IgD-negative memory B cell (primary cell): ENCODE results near the gene FNDC11. TPM values are rescaled to one million over a fixed set of nuclear protein-coding genes. Genes with fewer than 3 reads are reported as not detected.
"Not testable (repeated sequence)": the region's sequence is repeated elsewhere in the genome, so short reads cannot be mapped to it uniquely, and the experiment has no call there.

Source experiments
- H3K27ac Mint-ChIP-seq, 3 donors: one replicate each; pipeline ENCODE4 v1.8.0; 2020 to 2022; ENCODE audit warnings: mild to moderate bottlenecking in 3 of 3, mixed read lengths in 3 of 3, moderate library complexity in 1 of 3
- H3K27me3 Mint-ChIP-seq: one replicate; pipeline ENCODE4 v1.8.0; 2021; ENCODE audit warnings: mixed read lengths
- H3K36me3 Mint-ChIP-seq: one replicate; pipeline ENCODE4 v1.8.0; 2020; ENCODE audit warnings: mild to moderate bottlenecking, mixed read lengths
- H3K4me1 Mint-ChIP-seq, 3 donors: one replicate each; pipeline ENCODE4 v1.8.0; 2020 to 2022; ENCODE audit warnings: mixed read lengths in 3 of 3, mild to moderate bottlenecking in 1 of 3
- H3K4me3 Mint-ChIP-seq, 4 donors: one replicate each; pipeline ENCODE4 v1.8.0; 2020 to 2022; ENCODE audit warnings: mild to moderate bottlenecking in 4 of 4, mixed read lengths in 4 of 4, moderate library complexity in 3 of 4
- H3K9me3 Mint-ChIP-seq, 3 donors: one replicate each; pipeline ENCODE4 v1.8.0; 2020 to 2021; ENCODE audit warnings: mixed read lengths in 3 of 3, mild to moderate bottlenecking in 1 of 3
- polyA plus RNA-seq: library from polyadenylated mRNA; unstranded; fragments of 300-500 nt; fragmentation: Illumina TruSeq; gene quantifications from one replicate; pipeline ENCODE4 v1.2.3, GENCODE V29; 2021

Gene FNDC11
- polyA plus RNA-seq, 1 donor from 2014 or later: 2.5 TPM

DNA sequence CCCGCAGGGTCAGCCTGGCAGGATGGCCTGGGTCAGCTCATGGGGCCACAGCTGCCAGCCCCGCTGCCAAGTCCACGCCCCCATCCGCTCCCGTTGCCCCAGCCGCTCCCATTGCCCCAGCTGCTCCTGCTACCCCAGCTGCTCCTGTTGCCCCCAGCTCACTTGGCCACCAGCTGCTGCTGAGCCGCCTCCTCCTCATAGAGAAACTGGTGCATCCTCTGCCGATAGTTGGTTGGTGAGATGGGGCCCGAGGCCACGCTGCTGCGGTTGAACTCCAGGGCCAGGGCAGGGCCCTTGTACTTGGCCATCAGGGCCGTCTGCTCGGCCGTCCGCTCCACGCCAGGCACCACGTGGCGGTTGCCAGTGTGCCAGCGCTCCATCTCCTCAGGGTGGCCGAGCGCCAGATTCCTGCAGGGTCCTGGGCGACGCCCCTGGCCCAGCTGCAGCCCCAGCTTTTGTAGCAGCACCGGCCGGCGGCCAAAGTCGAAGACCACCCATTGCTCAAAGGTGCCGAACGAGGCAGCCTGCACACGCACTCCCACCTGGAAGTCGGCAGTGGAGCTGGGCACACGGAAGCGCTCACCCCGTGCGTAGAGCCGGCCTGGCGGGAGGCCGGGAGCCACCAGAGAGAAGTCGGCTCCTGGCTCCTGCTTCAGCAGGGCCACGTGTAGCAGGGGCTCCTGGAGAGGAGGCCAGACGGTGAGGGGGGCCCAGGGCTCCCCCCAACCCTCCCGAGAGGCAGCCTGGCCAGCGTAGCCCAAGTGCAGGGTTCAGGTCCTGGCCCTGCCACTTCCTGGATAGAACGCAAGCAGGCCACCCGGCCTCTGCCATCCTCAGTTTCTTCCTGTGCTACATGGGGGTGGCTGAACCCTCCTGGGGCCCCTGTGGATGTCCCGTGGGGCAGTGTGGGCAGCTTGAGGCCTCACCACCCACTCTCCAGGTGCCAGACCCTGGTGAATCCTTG is 15.3 kb downstream of the FNDC11 start:
- Mint-ChIP-seq H3K9me3 (no peaks in the 10 kb centered on the region), H3K4me3 (peak overlapping the region; percentile 77 to 92 (median 82)), H3K36me3 (no peaks in the 10 kb centered on the region), H3K4me1 (peaks cover 0 to 22% (median 11%) of the 10 kb centered on the region in 3 donors), H3K27me3 (no peaks in the 10 kb centered on the region), H3K27ac (peak overlapping the region in 2 of 3 donors; percentile 63 to 90)

GRCh38 chr20:63570281-63571086 is 16.5 kb downstream of the FNDC11 start:
- H3K36me3 Mint-ChIP-seq: no peaks in the 10 kb centered on the region
- no peak overlapping the region for H3K27ac Mint-ChIP-seq
- no peaks in the 10 kb centered on the region for H3K9me3 Mint-ChIP-seq
- H3K4me1 Mint-ChIP-seq: peaks cover 0 to 22% (median 11%) of the 10 kb centered on the region in 3 donors
- H3K4me3 Mint-ChIP-seq: peak overlapping the region in 3 of 4 donors; percentile 12 to 92 (median 55)
- H3K27me3 Mint-ChIP-seq: no peaks in the 10 kb centered on the region

GRCh38 chr20:63571087-63571478 is 17.1 kb downstream of the FNDC11 start:
- H3K36me3 Mint-ChIP-seq, H3K27me3 Mint-ChIP-seq, H3K27ac Mint-ChIP-seq, H3K9me3 Mint-ChIP-seq, H3K4me3 Mint-ChIP-seq: not testable (repeated sequence)
- H3K4me1 Mint-ChIP-seq: peaks cover 0 to 22% (median 11%) of the 10 kb centered on the region in 3 donors

- H3K27me3 Mint-ChIP-seq: no peaks in the 10 kb centered on the region
- H3K27ac Mint-ChIP-seq: no peak overlapping the region
- H3K9me3 Mint-ChIP-seq: no peaks in the 10 kb centered on the region
- H3K4me3 Mint-ChIP-seq: no peak overlapping the region
- no peaks in the 10 kb centered on the region for H3K36me3 Mint-ChIP-seq
- H3K4me1 Mint-ChIP-seq: peaks cover 0 to 18% (median 11%) of the 10 kb centered on the region in 3 donors
Observed at GRCh38 chr20:63572071-63572787, 18.3 kb downstream of the FNDC11 start.

DNA sequence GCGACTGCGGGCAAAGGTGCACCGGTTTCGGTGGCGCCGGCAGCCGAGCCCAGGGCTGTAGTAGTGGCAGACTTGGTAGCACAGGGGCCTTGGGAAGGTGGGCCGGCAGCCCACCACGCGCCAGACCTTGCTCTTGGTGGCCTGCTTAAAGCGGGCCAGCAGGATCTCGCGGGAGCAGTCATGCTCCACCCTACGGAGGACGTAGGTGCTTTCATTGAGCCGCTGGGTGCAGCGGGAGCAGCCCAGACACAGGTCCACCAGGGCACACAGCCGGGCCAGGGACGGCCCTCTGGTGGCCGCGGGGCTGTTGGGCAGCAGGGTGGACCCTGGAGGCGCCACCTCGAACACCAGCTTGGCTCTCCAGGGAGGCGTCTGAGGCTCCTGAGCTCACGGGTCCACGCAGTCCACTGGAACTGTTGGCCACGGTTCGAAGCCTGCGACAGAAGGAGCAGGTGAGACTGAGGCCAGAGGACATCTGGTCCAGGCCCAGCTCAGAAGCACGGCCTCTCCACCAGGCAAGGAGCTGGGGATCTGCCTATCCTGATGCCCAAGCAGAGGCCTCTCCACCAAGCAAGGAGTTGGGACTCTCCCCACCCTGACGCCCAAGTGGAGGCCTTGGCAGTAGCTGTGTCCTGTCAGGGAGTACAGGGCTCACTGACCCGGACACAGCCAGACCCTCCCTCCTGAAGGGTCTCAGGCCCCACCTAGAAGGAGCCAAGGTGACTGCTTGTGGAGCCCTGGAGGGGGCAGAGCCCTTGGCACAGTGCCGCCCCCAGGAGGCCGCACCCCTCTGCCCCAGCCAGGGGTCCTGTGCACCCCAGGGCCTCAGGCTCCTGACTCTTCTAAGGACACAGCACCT is 19.1 kb downstream of the FNDC11 start:
- Mint-ChIP-seq H3K36me3 (no peaks in the 10 kb centered on the region), H3K27me3 (no peaks in the 10 kb centered on the region), H3K27ac (peak overlapping the region in 2 of 3 donors; percentile 39 to 50), H3K4me3 (peak overlapping the region; percentile 57 to 95 (median 84)), H3K4me1 (peaks cover 0 to 11% (median 4%) of the 10 kb centered on the region in 3 donors), H3K9me3 (no peaks in the 10 kb centered on the region)

DNA sequence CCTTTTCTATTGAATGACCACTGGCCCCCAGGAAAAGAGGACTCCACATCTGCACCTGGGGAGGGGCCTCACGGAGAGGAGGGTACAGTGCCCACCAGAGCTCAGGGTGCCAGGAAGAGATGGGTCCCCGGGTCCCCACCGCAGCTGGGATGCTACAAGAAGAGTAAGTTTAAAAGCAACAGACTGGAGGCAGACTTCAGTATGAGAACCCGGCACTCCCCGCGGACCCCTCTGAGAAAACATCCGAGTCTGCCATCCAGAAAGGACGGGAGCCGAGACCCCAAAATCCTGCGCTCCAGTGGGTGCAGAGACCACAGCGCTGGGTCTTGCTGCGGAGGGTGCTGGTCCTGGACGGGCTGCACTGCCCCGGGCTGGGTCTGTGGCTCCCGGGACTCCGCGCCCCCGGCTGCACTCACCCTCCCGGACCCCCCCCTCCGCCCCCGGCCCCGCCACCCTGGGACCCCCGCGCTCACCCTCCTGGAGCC is 19.7 kb downstream of the FNDC11 start:
- Mint-ChIP-seq H3K9me3 (no peaks in the 10 kb centered on the region), H3K27ac (peak overlapping the region in 2 of 3 donors; percentile 39 to 50), H3K4me3 (peak overlapping the region; percentile 57 to 95 (median 84)), H3K4me1 (peaks cover 0 to 6% (median 2%) of the 10 kb centered on the region in 3 donors), H3K36me3 (no peaks in the 10 kb centered on the region), H3K27me3 (peaks cover 1% of the 10 kb centered on the region)

DNA sequence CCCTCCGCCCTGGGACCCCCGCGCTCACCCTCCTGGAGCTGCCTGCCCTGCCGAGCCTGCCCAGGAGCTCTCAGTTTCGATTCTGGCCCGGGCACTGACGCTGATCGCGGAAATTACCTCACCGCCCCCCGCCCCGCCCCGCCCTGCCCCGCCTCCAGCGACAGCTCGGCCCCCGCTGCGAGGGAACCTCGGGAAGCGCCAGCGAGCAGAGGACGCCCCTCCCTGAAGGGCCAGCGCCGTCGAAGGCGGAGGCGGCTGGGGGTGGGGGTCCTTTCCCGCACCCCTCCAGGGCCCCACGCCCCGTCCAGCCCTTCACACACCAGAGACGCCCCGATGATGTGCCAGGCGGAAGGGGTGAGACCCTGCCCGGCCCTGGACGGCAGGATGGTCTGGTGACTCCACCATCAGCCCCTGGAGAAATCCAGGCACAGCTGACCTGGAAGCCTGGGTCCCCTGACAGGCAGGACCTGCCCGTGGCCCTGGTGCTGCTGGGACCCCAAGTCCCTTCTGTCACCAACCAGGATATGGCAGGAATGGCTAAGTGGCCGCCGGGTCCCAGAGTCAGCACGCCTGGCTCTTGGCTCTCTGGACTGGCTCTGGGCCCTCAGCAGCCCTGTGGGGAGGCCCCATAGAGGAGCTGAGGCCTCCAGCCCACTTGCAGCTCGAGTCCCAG is 20.3 kb downstream of the FNDC11 start, which contains the start of gene HELZ2:
TSS of gene HELZ2 (minus strand) at position 84 of the 673 bp plus-strand sequence. CDS start 1,854 bp downstream, outside the sequence.
- Mint-ChIP-seq H3K4me1 (peaks cover 0 to 2% (median 0%) of the 10 kb centered on the region in 3 donors), H3K9me3 (no peaks in the 10 kb centered on the region), H3K4me3 (peak within 1 kb of the TSS; percentile 58 to 95 (median 84)), H3K27ac (peak within 1 kb of the TSS in 2 of 3 donors; percentile 39 to 50), H3K27me3 (peaks cover 1% of the 10 kb centered on the region), H3K36me3 (no peaks in the 10 kb centered on the region)

DNA sequence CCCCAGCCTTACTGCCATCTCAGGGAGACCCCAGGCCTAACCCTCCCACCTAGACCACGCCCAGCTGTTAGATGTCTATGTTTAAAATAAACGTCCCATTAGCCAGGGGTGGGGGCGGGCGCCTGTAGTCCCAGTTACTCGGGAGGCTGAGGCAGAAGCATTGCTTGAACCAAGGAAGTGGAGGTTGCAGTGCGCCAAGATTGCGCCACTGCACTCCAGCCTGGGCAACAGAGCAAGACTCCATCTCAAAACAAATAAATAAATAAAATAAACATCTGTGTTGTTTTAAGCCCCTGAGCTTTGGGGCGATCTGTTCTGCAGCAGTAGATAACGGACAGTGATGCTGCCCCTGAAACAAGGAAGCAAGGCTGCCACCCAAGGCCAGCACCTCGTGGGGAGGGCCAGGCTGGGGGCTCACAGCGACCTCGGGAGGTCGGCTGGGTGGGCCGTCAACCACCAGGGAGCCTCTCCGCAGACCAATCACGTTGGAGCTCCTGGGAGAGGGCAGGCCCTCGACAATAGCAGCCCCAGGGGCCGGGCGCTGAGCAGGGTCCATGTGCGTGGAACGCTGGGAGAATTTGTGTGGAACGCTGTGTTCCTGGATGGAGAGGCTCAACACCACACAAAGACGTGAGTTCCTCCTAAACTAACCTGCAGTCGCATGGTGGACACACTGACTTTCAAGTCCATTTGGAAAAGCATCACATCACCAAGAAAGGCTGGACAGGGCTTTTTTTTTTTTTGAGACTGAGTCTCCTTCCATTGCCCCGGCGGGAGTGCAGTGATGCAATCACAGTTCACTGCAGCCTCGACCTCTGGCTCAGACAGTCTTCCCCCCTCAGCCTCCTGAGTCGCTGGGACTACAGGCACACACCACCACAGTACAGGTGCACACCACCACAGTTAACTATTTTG is 21.1 kb downstream of the FNDC11 start:
- H3K4me1 Mint-ChIP-seq: peaks cover 0 to 1% (median 0%) of the 10 kb centered on the region in 3 donors
- H3K27me3 Mint-ChIP-seq: peaks cover 1% of the 10 kb centered on the region
- H3K27ac Mint-ChIP-seq: peak overlapping the region in 1 of 3 donors; percentile 31
- H3K9me3 Mint-ChIP-seq: no peaks in the 10 kb centered on the region
- no peaks in the 10 kb centered on the region for H3K36me3 Mint-ChIP-seq
- peak overlapping the region; percentile 33 to 95 (median 50) for H3K4me3 Mint-ChIP-seq

- Mint-ChIP-seq H3K4me1 (peaks cover 0 to 4% (median 4%) of the 10 kb centered on the region in 3 donors), H3K27me3 (peaks cover 1% of the 10 kb centered on the region), H3K27ac (no peak overlapping the region), H3K4me3 (peak overlapping the region in 2 of 4 donors; percentile 27 to 58), H3K9me3 (no peaks in the 10 kb centered on the region), H3K36me3 (no peaks in the 10 kb centered on the region)
Observed at GRCh38 chr20:63576311-63576710, 22.4 kb downstream of the FNDC11 start.

DNA sequence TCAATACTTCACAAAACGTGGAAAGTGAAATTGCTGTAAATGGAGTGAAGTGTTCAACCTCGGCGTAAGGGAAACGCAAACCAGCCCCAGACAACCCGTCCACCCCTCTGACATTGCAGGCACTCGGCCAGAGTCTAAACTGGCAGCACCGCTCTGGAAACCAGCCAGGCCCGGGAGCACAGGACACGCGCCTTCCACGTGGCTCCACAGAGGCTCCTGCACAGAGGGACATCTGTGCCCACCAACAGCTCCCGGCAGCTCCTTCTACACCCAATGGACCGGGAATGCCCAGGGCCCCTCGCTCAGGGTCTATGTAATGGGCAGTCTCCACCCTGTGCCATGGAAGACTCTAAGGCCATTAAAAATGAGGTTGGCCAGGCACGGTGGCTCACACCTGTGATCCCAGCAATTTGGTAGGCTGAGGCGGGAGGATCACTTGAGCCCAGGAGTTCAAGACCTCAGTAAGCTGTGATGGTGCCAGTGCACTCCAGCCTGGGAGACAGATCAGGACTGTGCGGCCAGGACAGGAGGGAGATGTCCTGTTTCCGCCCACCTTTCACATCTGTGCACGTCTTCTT is 23.4 kb downstream of the FNDC11 start:
- H3K36me3 Mint-ChIP-seq: no peaks in the 10 kb centered on the region
- no peak overlapping the region for H3K4me3 Mint-ChIP-seq
- peaks cover 0 to 4% (median 4%) of the 10 kb centered on the region in 3 donors for H3K4me1 Mint-ChIP-seq
- no peak overlapping the region for H3K27ac Mint-ChIP-seq
- H3K27me3 Mint-ChIP-seq: peaks cover 3% of the 10 kb centered on the region
- no peaks in the 10 kb centered on the region for H3K9me3 Mint-ChIP-seq

GRCh38 chr20:63578224-63579016 is 24.5 kb downstream of the FNDC11 start:
- peak overlapping the region in 1 of 4 donors; percentile 33 for H3K4me3 Mint-ChIP-seq
- no peaks in the 10 kb centered on the region for H3K9me3 Mint-ChIP-seq
- H3K27me3 Mint-ChIP-seq: peaks cover 3% of the 10 kb centered on the region
- no peaks in the 10 kb centered on the region for H3K36me3 Mint-ChIP-seq
- no peak overlapping the region for H3K27ac Mint-ChIP-seq
- peaks cover 0 to 4% (median 4%) of the 10 kb centered on the region in 3 donors for H3K4me1 Mint-ChIP-seq
